ENCODE data around the gene BTNL3. TPM values are rescaled to one million over a fixed set of nuclear protein-coding genes. Genes with fewer than 3 reads are reported as not detected.
A peak's percentile ranks its signal among the peaks of the same experiment; 100 is the strongest.

The BTNL3 gene
- total RNA-seq, 1 donor from 2014 or later, result not detected

GRCh38 chr5:181035991-181036815 lies 47.6 kb downstream of the BTNL3 start:
- Mint-ChIP-seq H3K4me3 (no peak overlapping the region), H3K4me1 (no peaks in the 10 kb centered on the region), H3K27ac (no peak overlapping the region), H3K27me3 (peaks cover 7% of the 10 kb centered on the region), H3K9me3 (peaks cover 4% of the 10 kb centered on the region), H3K36me3 (ENCODE audit: low read depth) (no peaks in the 10 kb centered on the region)
- intact Hi-C loops (cut with micrococcal nuclease), result no loop called here
- peak; percentile 40 for DNase-seq

- no peaks in the 10 kb centered on the region for H3K36me3 Mint-ChIP-seq (ENCODE audit: low read depth)
- peaks cover 2% of the 10 kb centered on the region for H3K9me3 Mint-ChIP-seq
- intact Hi-C loops (cut with micrococcal nuclease), result no loop called here
- no peak overlapping the region for H3K4me3 Mint-ChIP-seq
- H3K4me1 Mint-ChIP-seq, result no peaks in the 10 kb centered on the region
- H3K27me3 Mint-ChIP-seq, result peaks cover 9% of the 10 kb centered on the region
- no peak overlapping the region for H3K27ac Mint-ChIP-seq
- no peak for DNase-seq
These were observed 48.2 kb downstream of the BTNL3 start for GRCh38 chr5:181036816-181037364.

GRCh38 chr5:181037365-181037861 lies 48.8 kb downstream of the BTNL3 start:
- H3K36me3 Mint-ChIP-seq (ENCODE audit: low read depth), result no peaks in the 10 kb centered on the region
- H3K27me3 Mint-ChIP-seq, result peaks cover 12% of the 10 kb centered on the region
- no peak overlapping the region for H3K4me3 Mint-ChIP-seq
- H3K4me1 Mint-ChIP-seq, result no peaks in the 10 kb centered on the region
- H3K27ac Mint-ChIP-seq, result no peak overlapping the region
- no peak for DNase-seq
- H3K9me3 Mint-ChIP-seq, result no peaks in the 10 kb centered on the region
- intact Hi-C loops (cut with micrococcal nuclease), result no loop called here

GRCh38 chr5:181039471-181039870 lies 50.8 kb downstream of the BTNL3 start:
- Mint-ChIP-seq H3K4me3 (no peak overlapping the region), H3K4me1 (no peaks in the 10 kb centered on the region), H3K27ac (no peak overlapping the region), H3K27me3 (peaks cover 17% of the 10 kb centered on the region), H3K9me3 (no peaks in the 10 kb centered on the region), H3K36me3 (ENCODE audit: low read depth) (no peaks in the 10 kb centered on the region)
- intact Hi-C loops (cut with micrococcal nuclease), result no loop called here
- DNase-seq, result no peak

- Mint-ChIP-seq H3K4me3 (no peak within 1 kb of the TSS), H3K27ac (no peak within 1 kb of the TSS), H3K27me3 (peaks cover 17% of the 10 kb centered on the region), H3K9me3 (no peaks in the 10 kb centered on the region), H3K4me1 (no peaks in the 10 kb centered on the region), H3K36me3 (ENCODE audit: low read depth) (no peaks in the 10 kb centered on the region)
- no peak for DNase-seq
- intact Hi-C loops (cut with micrococcal nuclease), result no loop called here
These were observed 51.4 kb downstream of the BTNL3 start, which contains the start of gene BTNL9 for GRCh38 chr5:181039931-181040630. Gene BTNL9, plus strand, starts transcription at chr5:181040266. Its CDS starts 5,224 bp downstream, at chr5:181045490.

GRCh38 chr5:181040631-181040945 lies 51.9 kb downstream of the BTNL3 start:
- no peak overlapping the region for H3K4me3 Mint-ChIP-seq
- no peaks in the 10 kb centered on the region for H3K4me1 Mint-ChIP-seq
- no peaks in the 10 kb centered on the region for H3K9me3 Mint-ChIP-seq
- H3K27ac Mint-ChIP-seq, result no peak overlapping the region
- peaks cover 17% of the 10 kb centered on the region for H3K27me3 Mint-ChIP-seq
- intact Hi-C loops (cut with micrococcal nuclease), result no loop called here
- no peaks in the 10 kb centered on the region for H3K36me3 Mint-ChIP-seq (ENCODE audit: low read depth)
- no peak for DNase-seq

- H3K27me3 Mint-ChIP-seq, result peaks cover 17% of the 10 kb centered on the region
- H3K27ac Mint-ChIP-seq, result no peak overlapping the region
- H3K4me1 Mint-ChIP-seq, result no peaks in the 10 kb centered on the region
These were observed 52.4 kb downstream of the BTNL3 start for GRCh38 chr5:181041043-181041442.

GRCh38 chr5:181042036-181042713 lies 53.5 kb downstream of the BTNL3 start:
- Mint-ChIP-seq H3K36me3 (ENCODE audit: low read depth) (no peaks in the 10 kb centered on the region), H3K9me3 (no peaks in the 10 kb centered on the region), H3K27me3 (peaks cover 17% of the 10 kb centered on the region), H3K4me1 (no peaks in the 10 kb centered on the region), H3K27ac (no peak overlapping the region), H3K4me3 (no peak overlapping the region)
- intact Hi-C loops (cut with micrococcal nuclease), result no loop called here
- no peak for DNase-seq

More at GRCh38 chr5:181041043-181041442, 52.4 kb downstream of the BTNL3 start:
- intact Hi-C loops (cut with micrococcal nuclease), result no loop called here
- Mint-ChIP-seq H3K4me3 (no peak overlapping the region), H3K9me3 (no peaks in the 10 kb centered on the region), H3K36me3 (ENCODE audit: low read depth) (no peaks in the 10 kb centered on the region)
- no peak for DNase-seq

- H3K4me1 Mint-ChIP-seq, result no peaks in the 10 kb centered on the region
- intact Hi-C loops (cut with micrococcal nuclease), result no loop called here
- DNase-seq, result no peak
- no peaks in the 10 kb centered on the region for H3K9me3 Mint-ChIP-seq
- no peaks in the 10 kb centered on the region for H3K36me3 Mint-ChIP-seq (ENCODE audit: low read depth)
- no peak overlapping the region for H3K4me3 Mint-ChIP-seq
- H3K27ac Mint-ChIP-seq, result no peak overlapping the region
- H3K27me3 Mint-ChIP-seq, result peaks cover 17% of the 10 kb centered on the region
These were observed 54.1 kb downstream of the BTNL3 start for GRCh38 chr5:181042722-181043121.

- Mint-ChIP-seq H3K27ac (no peak overlapping the region), H3K36me3 (ENCODE audit: low read depth) (no peaks in the 10 kb centered on the region)
- intact Hi-C loops (cut with micrococcal nuclease), result no loop called here
These were observed 54.8 kb downstream of the BTNL3 start for GRCh38 chr5:181043285-181044092.

GRCh38 chr5:181044093-181044599 lies 55.5 kb downstream of the BTNL3 start:
- Mint-ChIP-seq H3K36me3 (ENCODE audit: low read depth) (no peaks in the 10 kb centered on the region), H3K9me3 (no peaks in the 10 kb centered on the region), H3K4me1 (no peaks in the 10 kb centered on the region), H3K27ac (no peak overlapping the region), H3K4me3 (no peak overlapping the region), H3K27me3 (peaks cover 18% of the 10 kb centered on the region)
- intact Hi-C loops (cut with micrococcal nuclease), result no loop called here
- peak; percentile 49 for DNase-seq

More at GRCh38 chr5:181043285-181044092, 54.8 kb downstream of the BTNL3 start:
- no peak for DNase-seq
- Mint-ChIP-seq H3K4me1 (no peaks in the 10 kb centered on the region), H3K4me3 (no peak overlapping the region), H3K27me3 (peaks cover 17% of the 10 kb centered on the region), H3K9me3 (no peaks in the 10 kb centered on the region)

- H3K27me3 Mint-ChIP-seq, result peaks cover 21% of the 10 kb centered on the region
- no peak for DNase-seq
- intact Hi-C loops (cut with micrococcal nuclease), result no loop called here
These were observed 56.1 kb downstream of the BTNL3 start for GRCh38 chr5:181044662-181045305.

More at GRCh38 chr5:181044662-181045305, 56.1 kb downstream of the BTNL3 start:
- Mint-ChIP-seq H3K4me1 (no peaks in the 10 kb centered on the region), H3K36me3 (ENCODE audit: low read depth) (no peaks in the 10 kb centered on the region), H3K4me3 (no peak overlapping the region), H3K27ac (no peak overlapping the region), H3K9me3 (no peaks in the 10 kb centered on the region)
